DND-41 (cell line): Measurements from ENCODE around the gene BTBD18.

Experiments used
- ATAC-seq: fragments of 200-7000 bp; cut with Tn5 transposase; 3 replicates; pipeline ENCODE4 v1.9.1; 2021; ENCODE audit warnings: low read depth; ENCODE audit not compliant: insufficient read depth
- DNase-seq: peaks from one replicate; pipeline ENCODE4 v3.0.0-alpha.2; 2020
- H2AFZ ChIP-seq: 2 replicates; pipeline ENCODE4 v1.6.0; 2012; ENCODE audit warnings: low read depth, low read length
- H3K27ac ChIP-seq: 2 replicates; pipeline ENCODE4 v1.5.1; 2012; ENCODE audit warnings: low read length, inconsistent platforms
- H3K27me3 ChIP-seq: fragments of 200-600 bp; sonication (generic); 2 replicates; pipeline ENCODE4 v1.6.0; 2012; ENCODE audit warnings: low read length, mild to moderate bottlenecking, inconsistent platforms; ENCODE audit not compliant: insufficient read depth, poor library complexity
- H3K36me3 ChIP-seq: 2 replicates; pipeline ENCODE4 v1.5.1; 2012; ENCODE audit warnings: low read length, inconsistent platforms; ENCODE audit not compliant: insufficient read depth
- H3K4me1 ChIP-seq: 2 replicates; pipeline ENCODE4 v1.5.1; 2012; ENCODE audit warnings: mild to moderate bottlenecking, low read length; ENCODE audit not compliant: insufficient read depth
- H3K4me2 ChIP-seq: 2 replicates; pipeline ENCODE4 v1.6.0; 2012; ENCODE audit warnings: mild to moderate bottlenecking, moderate library complexity, low read length, inconsistent platforms; ENCODE audit not compliant: insufficient read depth
- H3K4me3 ChIP-seq, 2 experiments: fragments of 200-600 bp in 1 of 2; shearing (Covaris generic) in 1 of 2; 2 replicates each; pipeline ENCODE4 v1.5.1; 2012 to 2016; ENCODE audit warnings: inconsistent platforms in 2 of 2, low read length in 2 of 2, mild to moderate bottlenecking in 2 of 2, low read depth in 1 of 2, moderate library complexity in 1 of 2
- H3K79me2 ChIP-seq: 2 replicates; pipeline ENCODE4 v1.6.0; 2012; ENCODE audit warnings: low read length, inconsistent platforms; ENCODE audit not compliant: insufficient read depth
- H3K9ac ChIP-seq: 2 replicates; pipeline ENCODE4 v1.6.0; 2012; ENCODE audit warnings: low read depth, mild to moderate bottlenecking, inconsistent platforms, low read length, moderate library complexity
- H3K9me3 ChIP-seq: 2 replicates; pipeline ENCODE4 v1.5.1; 2012; ENCODE audit warnings: low read length, moderate library complexity, mild to moderate bottlenecking, inconsistent platforms; ENCODE audit not compliant: insufficient read depth, severe bottlenecking
- H4K20me1 ChIP-seq: 2 replicates; pipeline ENCODE4 v1.6.0; 2012; ENCODE audit warnings: low read length; ENCODE audit not compliant: insufficient read depth
- CTCF ChIP-seq: IDR thresholded peaks from 2 replicates; pipeline ENCODE4 v1.5.1; 2012; ENCODE audit warnings: borderline replicate concordance, low read length, moderate library complexity, mild to moderate bottlenecking; ENCODE audit not compliant: poor library complexity, severe bottlenecking; ENCODE audit errors: extremely low read depth
- EZH2 ChIP-seq: IDR thresholded peaks from 3 replicates; pipeline ENCODE4 v1.6.1; 2012; ENCODE audit warnings: borderline replicate concordance, low read depth, mild to moderate bottlenecking, moderate library complexity, low read length, inconsistent platforms; ENCODE audit not compliant: severe bottlenecking

BTBD18 gene

GRCh38 chr11:57751676-57752253 lies at the start of gene BTBD18:
TSS of gene BTBD18 (minus strand) at chr11:57751819. CDS start at chr11:57751188, 631 bp downstream.
- Histone ChIP-seq H3K9me3 (no peaks in the 10 kb centered on the region), H3K9ac (no peak within 1 kb of the TSS), H3K4me3 (no peak within 1 kb of the TSS), H4K20me1 (no peaks in the 10 kb centered on the region), H3K36me3 (no peaks in the 10 kb centered on the region), H3K79me2 (no peaks in the 10 kb centered on the region), H3K27me3 (no peaks in the 10 kb centered on the region), H3K27ac (no peak within 1 kb of the TSS), H3K4me1 (no peaks in the 10 kb centered on the region), H3K4me2 (no peak within 1 kb of the TSS), H2AFZ (no peak within 1 kb of the TSS)
- peak; percentile 58 for TF ChIP-seq CTCF
- TF ChIP-seq EZH2, result no peak
- DNase-seq, result peak; percentile 25
- ATAC-seq, result peak; percentile 70

GRCh38 chr11:57801183-57801485 lies 49.5 kb upstream of the BTBD18 start:
- peak overlapping the region; percentile 78 for H3K27ac ChIP-seq
- H3K9ac ChIP-seq, result peak overlapping the region; percentile 33; the same call in 1 of the 2 replicates
- DNase-seq (no peak), ATAC-seq (peak; percentile 77)
- peaks cover 20% of the 10 kb centered on the region for H3K4me1 ChIP-seq
- no peaks in the 10 kb centered on the region for H3K9me3 ChIP-seq
- no peaks in the 10 kb centered on the region for H3K79me2 ChIP-seq
- H4K20me1 ChIP-seq, result no peaks in the 10 kb centered on the region
- peak overlapping the region; percentile 66 for H2AFZ ChIP-seq
- H3K27me3 ChIP-seq, result no peaks in the 10 kb centered on the region
- peak overlapping the region; percentile 61 for H3K4me2 ChIP-seq
- TF ChIP-seq CTCF (no peak), EZH2 (no peak)
- peaks cover 30% of the 10 kb centered on the region for H3K36me3 ChIP-seq
- peak overlapping the region in 1 of 2 experiments; percentile 39; a peak in 2 of 4 replicates for H3K4me3 ChIP-seq

- Histone ChIP-seq H3K27me3 (no peaks in the 10 kb centered on the region), H3K4me3 (peak overlapping the region in 1 of 2 experiments; percentile 39; a peak in 2 of 4 replicates), H3K9ac (peak overlapping the region; percentile 33; the same call in 1 of the 2 replicates), H3K4me1 (peaks cover 20% of the 10 kb centered on the region), H3K79me2 (no peaks in the 10 kb centered on the region), H3K9me3 (no peaks in the 10 kb centered on the region), H3K4me2 (peak overlapping the region; percentile 61), H3K36me3 (peaks cover 25% of the 10 kb centered on the region), H2AFZ (peak overlapping the region; percentile 86), H3K27ac (peak overlapping the region; percentile 78), H4K20me1 (no peaks in the 10 kb centered on the region)
- TF ChIP-seq EZH2 (no peak), CTCF (peak; percentile 93)
- ATAC-seq, result peak; percentile 92
- DNase-seq, result peak; percentile 45
Observed at GRCh38 chr11:57800444-57801182, 49.0 kb upstream of the BTBD18 start.
